HEK293 (cell line): ENCODE results near the gene ZBTB17.
A peak's percentile ranks its signal among the peaks of the same experiment; 100 is the strongest.

Experiments used
- CTCF ChIA-PET: fragments of 350-600 bp; formaldehyde crosslinking; extraction: SDS; loops from one replicate; lab custom pipeline; 2021; ENCODE audit warnings: antibody characterized with exemption; lab: Yijun Ruan, JAX
- POLR2A ChIA-PET: fragments of 300-600 bp; formaldehyde crosslinking; extraction: SDS; loops from one replicate; lab custom pipeline; 2020; ENCODE audit warnings: antibody characterized with exemption, inconsistent platforms; lab: Yijun Ruan, JAX
- H3K27ac ChIP-seq: fragments of 200-500 bp; sonication (Bioruptor generic); 2 replicates; pipeline ENCODE4 v1.5.1; 2014; ENCODE audit warnings: low read depth, low read length, control low read depth, inconsistent platforms; ENCODE audit errors: extremely low read depth
- H3K36me3 ChIP-seq, 2 experiments: fragments of 200-500 bp in 1 of 2; sonication (Bioruptor generic) in 1 of 2; 1 replicate in 1 of 2; 2 replicates in 1 of 2; pipeline ENCODE4 v1.5.1; 2014 to 2017; ENCODE audit warnings: inconsistent platforms in 2 of 2, low read length in 2 of 2; ENCODE audit not compliant: control insufficient read depth in 2 of 2, insufficient read depth in 1 of 2
- H3K4me1 ChIP-seq: fragments of 200-500 bp; sonication (Bioruptor generic); 2 replicates; pipeline ENCODE4 v1.5.1; 2014; ENCODE audit warnings: mild to moderate bottlenecking, low read length, inconsistent platforms; ENCODE audit not compliant: control insufficient read depth, insufficient read depth
- H3K4me3 ChIP-seq: 2 replicates; pipeline ENCODE4 v1.5.1; 2011; ENCODE audit warnings: low read depth, mild to moderate bottlenecking, control low read depth, low read length, moderate library complexity
- H3K9me3 ChIP-seq: fragments of 200-500 bp; sonication (Bioruptor generic); 2 replicates; pipeline ENCODE4 v1.5.1; 2014; ENCODE audit warnings: low read depth, low read length, inconsistent platforms; ENCODE audit not compliant: control insufficient read depth, insufficient read depth
- BCL11B ChIP-seq: fragments of 450-650 bp; formaldehyde crosslinking; IDR thresholded peaks from 2 replicates; pipeline ENCODE4 v1.5.1; 2016; ENCODE audit warnings: low read depth, missing biosample characterization, missing genetic modification characterization
- EGR2 ChIP-seq: fragments of 450-650 bp; formaldehyde crosslinking; IDR thresholded peaks from 2 replicates; pipeline ENCODE4 v1.5.1; 2016; ENCODE audit warnings: low read depth, missing biosample characterization, missing genetic modification characterization
- KLF9 ChIP-seq: fragments of 450-650 bp; formaldehyde crosslinking; IDR thresholded peaks from 2 replicates; pipeline ENCODE4 v1.5.1; 2016; ENCODE audit warnings: missing biosample characterization, missing genetic modification characterization, low read depth
- YY2 ChIP-seq: fragments of 450-650 bp; formaldehyde crosslinking; IDR thresholded peaks from 2 replicates; pipeline ENCODE4 v1.5.1; 2016; ENCODE audit warnings: missing biosample characterization, missing genetic modification characterization
- ZBTB6 ChIP-seq: fragments of 450-650 bp; formaldehyde crosslinking; IDR thresholded peaks from 2 replicates; pipeline ENCODE4 v1.5.1; 2017; ENCODE audit warnings: missing biosample characterization, missing genetic modification characterization
- ZNF112 ChIP-seq: fragments of 450-650 bp; formaldehyde crosslinking; IDR thresholded peaks from 2 replicates; pipeline ENCODE4 v1.5.0; 2017; ENCODE audit warnings: missing biosample characterization, missing genetic modification characterization
- ZNF18 ChIP-seq: fragments of 450-650 bp; formaldehyde crosslinking; IDR thresholded peaks from 2 replicates; pipeline ENCODE4 v1.5.1; 2016; ENCODE audit warnings: missing biosample characterization, missing genetic modification characterization
- ZNF211 ChIP-seq: fragments of 450-650 bp; formaldehyde crosslinking; IDR thresholded peaks from 2 replicates; pipeline ENCODE4 v1.5.1; 2016; ENCODE audit warnings: low read depth, missing biosample characterization, missing genetic modification characterization
- ZNF221 ChIP-seq: fragments of 450-650 bp; formaldehyde crosslinking; IDR thresholded peaks from 2 replicates; pipeline ENCODE4 v1.5.1; 2017; ENCODE audit warnings: missing biosample characterization, missing genetic modification characterization, borderline replicate concordance
- ZNF248 ChIP-seq: fragments of 450-650 bp; formaldehyde crosslinking; IDR thresholded peaks from 2 replicates; pipeline ENCODE4 v1.5.1; 2017; ENCODE audit warnings: missing biosample characterization, missing genetic modification characterization
- ZNF266 ChIP-seq: fragments of 450-650 bp; formaldehyde crosslinking; IDR thresholded peaks from 2 replicates; pipeline ENCODE4 v1.5.1; 2016; ENCODE audit warnings: missing biosample characterization, missing genetic modification characterization, low read depth
- ZNF292 ChIP-seq: fragments of 450-650 bp; formaldehyde crosslinking; IDR thresholded peaks from 2 replicates; pipeline ENCODE4 v1.5.1; 2016; ENCODE audit warnings: low read depth, missing biosample characterization, missing genetic modification characterization, borderline replicate concordance
- ZNF311 ChIP-seq: fragments of 450-650 bp; formaldehyde crosslinking; IDR thresholded peaks from 2 replicates; pipeline ENCODE4 v1.5.1; 2017; ENCODE audit warnings: missing biosample characterization, missing genetic modification characterization, borderline replicate concordance
- ZNF501 ChIP-seq: fragments of 450-650 bp; formaldehyde crosslinking; IDR thresholded peaks from 2 replicates; pipeline ENCODE4 v1.5.1; 2016; ENCODE audit warnings: missing biosample characterization, missing genetic modification characterization
- ZNF585B ChIP-seq: fragments of 450-650 bp; formaldehyde crosslinking; IDR thresholded peaks from 2 replicates; pipeline ENCODE4 v1.5.1; 2016; ENCODE audit warnings: missing biosample characterization, missing genetic modification characterization
- ZNF610 ChIP-seq: fragments of 450-650 bp; formaldehyde crosslinking; IDR thresholded peaks from 2 replicates; pipeline ENCODE4 v1.5.1; 2016; ENCODE audit warnings: missing biosample characterization, missing genetic modification characterization, borderline replicate concordance
- ZNF654 ChIP-seq: fragments of 450-650 bp; formaldehyde crosslinking; IDR thresholded peaks from 2 replicates; pipeline ENCODE4 v1.5.1; 2016; ENCODE audit warnings: low read depth, missing biosample characterization, missing genetic modification characterization
- ZNF776 ChIP-seq: fragments of 450-650 bp; formaldehyde crosslinking; IDR thresholded peaks from 2 replicates; pipeline ENCODE4 v1.5.0; 2017; ENCODE audit warnings: missing biosample characterization, missing genetic modification characterization, borderline replicate concordance
- ZNF792 ChIP-seq: fragments of 450-650 bp; formaldehyde crosslinking; IDR thresholded peaks from 2 replicates; pipeline ENCODE4 v1.5.1; 2016; ENCODE audit warnings: missing biosample characterization, missing genetic modification characterization
- ZNF830 ChIP-seq: fragments of 450-650 bp; IDR thresholded peaks from 2 replicates; pipeline ENCODE4 v1.5.0; 2018; ENCODE audit warnings: missing biosample characterization, missing genetic modification characterization, low read depth, mild to moderate bottlenecking, moderate library complexity
- ZSCAN30 ChIP-seq: fragments of 450-650 bp; IDR thresholded peaks from 2 replicates; pipeline ENCODE4 v1.5.1; 2018; ENCODE audit warnings: missing biosample characterization, mild to moderate bottlenecking, missing genetic modification characterization, moderate library complexity
- TF ChIP-seq, protein P1 (sequence below): fragments of 450-650 bp; formaldehyde crosslinking; IDR thresholded peaks from 2 replicates; pipeline ENCODE4 v1.5.1; 2016; ENCODE audit warnings: missing biosample characterization, missing genetic modification characterization

Gene ZBTB17

GRCh38 chr1:15911141-15911540 lies 64.8 kb downstream of the ZBTB17 start:
- ChIA-PET CTCF (interaction anchor here (1.6 to 1.7 kb wide), 2 partner anchors 13 to 96 kb away, joined by 3 to 4 read pairs; no protein-coding TSS in a partner anchor), POLR2A (interaction anchor here (1.2 kb wide), 1 partner anchor 62 kb away, joined by 5 read pairs; no protein-coding TSS in a partner anchor)
- H3K9me3 ChIP-seq: no peaks in the 10 kb centered on the region
- TF ChIP-seq, protein P1, sequence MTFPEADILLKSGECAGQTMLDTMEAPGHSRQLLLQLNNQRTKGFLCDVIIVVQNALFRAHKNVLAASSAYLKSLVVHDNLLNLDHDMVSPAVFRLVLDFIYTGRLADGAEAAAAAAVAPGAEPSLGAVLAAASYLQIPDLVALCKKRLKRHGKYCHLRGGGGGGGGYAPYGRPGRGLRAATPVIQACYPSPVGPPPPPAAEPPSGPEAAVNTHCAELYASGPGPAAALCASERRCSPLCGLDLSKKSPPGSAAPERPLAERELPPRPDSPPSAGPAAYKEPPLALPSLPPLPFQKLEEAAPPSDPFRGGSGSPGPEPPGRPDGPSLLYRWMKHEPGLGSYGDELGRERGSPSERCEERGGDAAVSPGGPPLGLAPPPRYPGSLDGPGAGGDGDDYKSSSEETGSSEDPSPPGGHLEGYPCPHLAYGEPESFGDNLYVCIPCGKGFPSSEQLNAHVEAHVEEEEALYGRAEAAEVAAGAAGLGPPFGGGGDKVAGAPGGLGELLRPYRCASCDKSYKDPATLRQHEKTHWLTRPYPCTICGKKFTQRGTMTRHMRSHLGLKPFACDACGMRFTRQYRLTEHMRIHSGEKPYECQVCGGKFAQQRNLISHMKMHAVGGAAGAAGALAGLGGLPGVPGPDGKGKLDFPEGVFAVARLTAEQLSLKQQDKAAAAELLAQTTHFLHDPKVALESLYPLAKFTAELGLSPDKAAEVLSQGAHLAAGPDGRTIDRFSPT: no peak
- no peak for TF ChIP-seq ZNF221
- TF ChIP-seq ZBTB6: no peak
- TF ChIP-seq ZNF266: no peak
- TF ChIP-seq EGR2 (tag by site-specific recombination): no peak
- TF ChIP-seq ZNF211: no peak
- TF ChIP-seq ZSCAN30 (tag by site-specific recombination): no peak
- TF ChIP-seq ZNF112 (tag by site-specific recombination): no peak
- no peak for TF ChIP-seq ZNF311 (tag by site-specific recombination)
- TF ChIP-seq ZNF776 (tag by site-specific recombination): no peak
- no peak for TF ChIP-seq BCL11B (tag by site-specific recombination)
- no peak for TF ChIP-seq ZNF792 (tag by site-specific recombination)
- no peak for TF ChIP-seq ZNF248 (tag by site-specific recombination)
- TF ChIP-seq YY2 (tag by site-specific recombination): no peak
- no peak for TF ChIP-seq ZNF610 (tag by site-specific recombination)
- no peak for TF ChIP-seq KLF9 (tag by site-specific recombination)
- no peak for TF ChIP-seq ZNF501
- H3K4me1 ChIP-seq: no peaks in the 10 kb centered on the region
- no peak overlapping the region for H3K27ac ChIP-seq
- H3K36me3 ChIP-seq: peaks cover 70 to 80% of the 10 kb centered on the region in 2 experiments
- H3K4me3 ChIP-seq: no peak overlapping the region

DNA sequence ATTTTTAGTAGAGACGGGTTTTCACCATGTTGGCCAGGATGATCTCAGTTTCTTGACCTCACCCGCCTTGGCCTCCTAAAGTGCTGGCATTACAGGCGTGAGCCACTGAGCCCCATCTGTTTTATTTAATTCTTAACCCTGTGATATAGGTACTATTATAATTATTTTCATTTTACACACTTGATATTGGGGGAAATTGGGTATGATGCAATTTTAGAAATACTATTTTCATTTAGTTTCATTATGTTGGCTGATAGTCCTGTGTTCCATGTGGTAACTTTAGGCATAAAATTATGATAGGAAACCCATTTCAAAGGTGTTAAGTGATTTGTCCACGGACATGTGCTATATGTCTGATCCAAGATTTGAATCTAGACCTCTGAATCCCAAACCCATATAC lies 67.3 kb downstream of the ZBTB17 start:
- TF ChIP-seq ZNF292 (tag by site-specific recombination) (no peak), ZNF654 (tag by site-specific recombination) (no peak), ZNF18 (0 out of 2 replicates have a peak, but pooled peaks have one; percentile 1), ZNF792 (tag by site-specific recombination) (no peak), ZBTB6 (no peak), ZNF585B (no peak), ZNF830 (tag by site-specific recombination) (no peak)
- Histone ChIP-seq H3K36me3 (peaks cover 59 to 61% of the 10 kb centered on the region in 2 experiments), H3K27ac (no peak overlapping the region), H3K9me3 (no peaks in the 10 kb centered on the region), H3K4me1 (no peaks in the 10 kb centered on the region; the same call in 1 of the 2 replicates), H3K4me3 (no peak overlapping the region)
- ChIA-PET CTCF (no interaction called here), POLR2A (no interaction called here)
